ENCODE measurements around the gene KRT71. TPM values are rescaled to one million over a fixed set of nuclear protein-coding genes. Genes with fewer than 3 reads are reported as not detected.

Gene KRT71
- total RNA-seq, 2 experiments from 2014 or later, result not detected

- no peak overlapping the region for H3K27ac Mint-ChIP-seq
- no peaks in the 10 kb centered on the region for H3K36me3 Mint-ChIP-seq (ENCODE audit: low read depth)
- ChIA-PET CTCF (interaction anchor here (0.9 to 17.8 kb wide), 21 partner anchors 9 to 398 kb away, joined by 3 to 325 read pairs (median 3); partner anchors contain the start of gene KRT74), POLR2A (no interaction called here)
- no peak overlapping the region for H3K4me3 Mint-ChIP-seq
- ATAC-seq (no peak), DNase-seq (no peak)
- peaks cover 34% of the 10 kb centered on the region for H3K4me1 Mint-ChIP-seq (ENCODE audit: low read depth)
- H3K27me3 Mint-ChIP-seq, result no peaks in the 10 kb centered on the region
- no peaks in the 10 kb centered on the region for H3K9me3 Mint-ChIP-seq
- no peak for TF ChIP-seq CTCF (IDR thresholded peaks at IDR 0.05)
- intact Hi-C loops (cut with micrococcal nuclease), result loop anchor here (2.0 kb wide), 1 partner anchor 288 kb away; no protein-coding TSS in a partner anchor
Measured at GRCh38 chr12:52582486-52582885, 29.5 kb upstream of the KRT71 start.

- intact Hi-C loops (cut with micrococcal nuclease), result no loop called here
- H3K27ac Mint-ChIP-seq, result no peak overlapping the region
- peaks cover 25% of the 10 kb centered on the region for H3K4me1 Mint-ChIP-seq (ENCODE audit: low read depth)
- ATAC-seq, result no peak
- H3K36me3 Mint-ChIP-seq (ENCODE audit: low read depth), result no peaks in the 10 kb centered on the region
- CTCF ChIA-PET, result interaction anchor here (1.0 to 17.8 kb wide), 13 partner anchors 8 to 399 kb away, joined by 3 to 325 read pairs (median 3); partner anchors contain the start of gene KRT74
- no peaks in the 10 kb centered on the region for H3K27me3 Mint-ChIP-seq
- no peak for DNase-seq
- POLR2A ChIA-PET, result no interaction called here
- H3K9me3 Mint-ChIP-seq, result no peaks in the 10 kb centered on the region
- no peak for TF ChIP-seq CTCF (IDR thresholded peaks at IDR 0.05)
- no peak overlapping the region for H3K4me3 Mint-ChIP-seq
Measured at GRCh38 chr12:52581481-52581880, 28.5 kb upstream of the KRT71 start.

- Mint-ChIP-seq H3K27ac (no peak overlapping the region), H3K27me3 (no peaks in the 10 kb centered on the region), H3K4me1 (ENCODE audit: low read depth) (peaks cover 21% of the 10 kb centered on the region), H3K36me3 (ENCODE audit: low read depth) (no peaks in the 10 kb centered on the region), H3K9me3 (no peaks in the 10 kb centered on the region), H3K4me3 (no peak overlapping the region)
- ChIA-PET CTCF (interaction anchor here (1.2 to 17.8 kb wide), 7 partner anchors 7 to 400 kb away, joined by 3 to 325 read pairs (median 4); partner anchors contain the start of gene KRT74), POLR2A (no interaction called here)
- intact Hi-C loops (cut with micrococcal nuclease), result no loop called here
- ATAC-seq, result no peak
- DNase-seq, result no peak
- no peak for TF ChIP-seq CTCF (IDR thresholded peaks at IDR 0.05)
Measured at GRCh38 chr12:52581066-52581465, 28.1 kb upstream of the KRT71 start.

- Mint-ChIP-seq H3K4me3 (no peak overlapping the region), H3K27ac (no peak overlapping the region), H3K4me1 (ENCODE audit: low read depth) (peaks cover 17% of the 10 kb centered on the region), H3K9me3 (no peaks in the 10 kb centered on the region), H3K27me3 (no peaks in the 10 kb centered on the region), H3K36me3 (ENCODE audit: low read depth) (no peaks in the 10 kb centered on the region)
- CTCF ChIA-PET, result interaction anchor here (1.2 to 17.8 kb wide), 6 partner anchors 12 to 400 kb away, joined by 3 to 325 read pairs (median 4); no protein-coding TSS in a partner anchor
- intact Hi-C loops (cut with micrococcal nuclease), result no loop called here
- ATAC-seq (no peak), DNase-seq (no peak)
- POLR2A ChIA-PET, result no interaction called here
- no peak for TF ChIP-seq CTCF (IDR thresholded peaks at IDR 0.05)
Measured at GRCh38 chr12:52580496-52580895, 27.6 kb upstream of the KRT71 start.

- intact Hi-C loops (cut with micrococcal nuclease), result no loop called here
- POLR2A ChIA-PET, result no interaction called here
- no peak for TF ChIP-seq CTCF (IDR thresholded peaks at IDR 0.05)
- Mint-ChIP-seq H3K9me3 (no peaks in the 10 kb centered on the region), H3K27me3 (no peaks in the 10 kb centered on the region), H3K27ac (no peak overlapping the region), H3K4me1 (ENCODE audit: low read depth) (peaks cover 9% of the 10 kb centered on the region), H3K36me3 (ENCODE audit: low read depth) (no peaks in the 10 kb centered on the region), H3K4me3 (no peak overlapping the region)
- DNase-seq (no peak), ATAC-seq (no peak)
- CTCF ChIA-PET, result interaction anchor here (1.2 to 17.8 kb wide), 2 partner anchors 297 to 401 kb away, joined by 4 to 325 read pairs; no protein-coding TSS in a partner anchor
Measured at GRCh38 chr12:52579468-52580465, 26.8 kb upstream of the KRT71 start.

Data from activated CD8-positive, alpha-beta T cell treated with anti-CD3 and anti-CD28 coated beads for 36 hours (primary cell).